Measurements from ENCODE around the gene SYT5.
A peak's percentile ranks its signal among the peaks of the same experiment; 100 is the strongest.

- TF ChIP-seq, protein P1, sequence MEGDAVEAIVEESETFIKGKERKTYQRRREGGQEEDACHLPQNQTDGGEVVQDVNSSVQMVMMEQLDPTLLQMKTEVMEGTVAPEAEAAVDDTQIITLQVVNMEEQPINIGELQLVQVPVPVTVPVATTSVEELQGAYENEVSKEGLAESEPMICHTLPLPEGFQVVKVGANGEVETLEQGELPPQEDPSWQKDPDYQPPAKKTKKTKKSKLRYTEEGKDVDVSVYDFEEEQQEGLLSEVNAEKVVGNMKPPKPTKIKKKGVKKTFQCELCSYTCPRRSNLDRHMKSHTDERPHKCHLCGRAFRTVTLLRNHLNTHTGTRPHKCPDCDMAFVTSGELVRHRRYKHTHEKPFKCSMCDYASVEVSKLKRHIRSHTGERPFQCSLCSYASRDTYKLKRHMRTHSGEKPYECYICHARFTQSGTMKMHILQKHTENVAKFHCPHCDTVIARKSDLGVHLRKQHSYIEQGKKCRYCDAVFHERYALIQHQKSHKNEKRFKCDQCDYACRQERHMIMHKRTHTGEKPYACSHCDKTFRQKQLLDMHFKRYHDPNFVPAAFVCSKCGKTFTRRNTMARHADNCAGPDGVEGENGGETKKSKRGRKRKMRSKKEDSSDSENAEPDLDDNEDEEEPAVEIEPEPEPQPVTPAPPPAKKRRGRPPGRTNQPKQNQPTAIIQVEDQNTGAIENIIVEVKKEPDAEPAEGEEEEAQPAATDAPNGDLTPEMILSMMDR (conservative IDR thresholded peaks at IDR 0.05 in 1 of 2, IDR thresholded peaks at IDR 0.05 in 1 of 2; ENCODE audit: low read depth in 1 of 2, low read length in 2 of 2), result no peak
- TF ChIP-seq EZH2 (IDR thresholded peaks at IDR 0.05; ENCODE audit: low read length, missing control alignments), result peak; percentile 22
These were observed 6.8 kb downstream of the SYT5 start for GRCh38 chr19:55173186-55173713.
